Measurements from ENCODE around the gene SUZ12. TPM values are rescaled to one million over a fixed set of nuclear protein-coding genes. Genes with fewer than 3 reads are reported as not detected.
"Not testable (repeated sequence)": the region's sequence is repeated elsewhere in the genome, so short reads cannot be mapped to it uniquely, and the experiment has no call there.

The SUZ12 gene
- total RNA-seq, 1 experiment from 2014 or later = 20.4 TPM

DNA sequence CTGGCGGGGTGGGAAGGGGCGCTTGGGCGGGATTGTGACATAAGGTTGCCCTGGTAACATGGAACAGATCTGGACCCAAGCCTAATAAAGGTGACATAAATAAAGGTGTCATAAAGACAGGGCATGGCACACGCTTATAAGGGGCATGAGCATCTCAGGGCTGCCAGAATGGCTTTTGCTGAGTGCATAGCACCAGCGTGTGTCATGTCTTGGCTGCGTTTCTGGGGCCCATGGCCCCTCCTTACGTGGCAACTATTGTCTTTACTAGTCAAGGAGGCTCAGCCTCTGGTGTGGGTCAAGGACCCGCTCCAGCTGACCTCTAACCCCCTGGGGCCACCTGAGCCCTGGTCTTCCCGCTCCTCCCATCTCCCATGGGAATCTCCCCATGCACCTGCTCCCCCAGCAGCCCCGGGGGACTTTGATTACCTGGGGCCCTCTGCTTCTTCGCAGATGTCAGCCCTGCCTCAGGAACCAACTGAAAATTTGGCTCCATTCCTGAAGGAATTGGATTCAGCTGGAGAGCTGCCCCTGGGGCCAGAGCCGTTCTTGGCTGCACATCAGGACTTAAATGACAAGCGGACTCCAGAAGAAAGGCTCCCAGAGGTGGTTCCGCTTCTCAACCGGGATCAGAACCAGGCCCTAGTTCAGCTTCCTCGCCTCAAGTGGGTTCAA is 84.3 kb downstream of the SUZ12 start:
- in situ Hi-C loops (cut with HindIII; ENCODE audit: low pct_unique_long_range_greater_than_20kb, low sequenced_read_pairs) = no loop called here
- DNase-seq (ENCODE audit: low read depth) = no peak

- in situ Hi-C loops (cut with HindIII; ENCODE audit: low pct_unique_long_range_greater_than_20kb, low sequenced_read_pairs) = no loop called here
- DNase-seq (ENCODE audit: low read depth) = no peak
These were observed 84.8 kb downstream of the SUZ12 start for GRCh38 chr17:32021615-32021955.

DNA sequence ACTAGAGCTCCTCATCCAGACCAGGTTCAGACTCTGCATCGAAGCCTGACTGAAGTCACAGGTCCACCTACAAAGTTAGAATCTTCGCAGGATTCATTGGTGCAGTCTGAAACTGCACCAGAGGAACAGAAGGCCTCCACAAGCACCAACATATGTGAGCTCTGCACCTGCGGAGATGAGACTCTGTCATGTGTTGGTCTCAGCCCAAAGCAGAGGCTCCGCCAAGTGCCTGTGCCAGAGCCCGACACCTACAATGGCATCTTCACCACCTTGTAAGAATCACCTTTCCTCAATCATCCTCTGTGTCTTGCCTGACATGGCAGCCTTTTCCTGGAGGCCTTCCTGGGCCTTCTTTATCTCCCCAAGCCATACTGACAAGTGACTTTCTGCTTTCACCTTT is 85.7 kb downstream of the SUZ12 start:
- in situ Hi-C loops (cut with HindIII; ENCODE audit: low pct_unique_long_range_greater_than_20kb, low sequenced_read_pairs); DNase-seq (ENCODE audit: low read depth): not testable (repeated sequence)

GRCh38 chr17:32027271-32027670 is 90.5 kb downstream of the SUZ12 start:
- in situ Hi-C loops (cut with HindIII; ENCODE audit: low pct_unique_long_range_greater_than_20kb, low sequenced_read_pairs); DNase-seq (ENCODE audit: low read depth): not testable (repeated sequence)

DNA sequence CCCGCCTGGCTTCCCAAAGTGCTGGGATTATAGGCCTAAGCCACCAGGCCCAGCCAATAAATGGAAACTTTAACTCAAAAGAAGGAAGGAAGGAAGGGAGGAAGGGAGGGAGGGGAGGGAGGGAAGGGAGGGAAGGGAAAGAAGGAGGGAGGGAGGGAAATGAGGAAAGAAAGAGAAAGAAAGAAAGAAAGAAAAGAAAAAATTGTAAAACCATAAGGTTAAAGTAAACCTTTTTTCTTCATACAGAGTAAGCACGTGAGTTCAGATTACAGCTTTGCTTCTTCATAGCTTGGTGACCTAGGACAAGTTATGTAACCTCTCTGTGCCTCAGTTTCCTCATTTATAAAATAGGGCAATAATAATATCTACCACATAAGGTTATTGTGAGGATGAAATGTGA is 96.4 kb downstream of the SUZ12 start:
- no peak for DNase-seq (ENCODE audit: low read depth)
- in situ Hi-C loops (cut with HindIII; ENCODE audit: low pct_unique_long_range_greater_than_20kb, low sequenced_read_pairs) = no loop called here

GRCh38 chr17:32033812-32034211 is 97.0 kb downstream of the SUZ12 start:
- in situ Hi-C loops (cut with HindIII; ENCODE audit: low pct_unique_long_range_greater_than_20kb, low sequenced_read_pairs); DNase-seq (ENCODE audit: low read depth): not testable (repeated sequence)

- in situ Hi-C loops (cut with HindIII; ENCODE audit: low pct_unique_long_range_greater_than_20kb, low sequenced_read_pairs); DNase-seq (ENCODE audit: low read depth): not testable (repeated sequence)
These were observed 103.4 kb downstream of the SUZ12 start for GRCh38 chr17:32040246-32040645.

GRCh38 chr17:32041306-32041875 is 104.6 kb downstream of the SUZ12 start:
- in situ Hi-C loops (cut with HindIII; ENCODE audit: low pct_unique_long_range_greater_than_20kb, low sequenced_read_pairs); DNase-seq (ENCODE audit: low read depth): not testable (repeated sequence)

GRCh38 chr17:32042266-32042665 is 105.5 kb downstream of the SUZ12 start:
- in situ Hi-C loops (cut with HindIII; ENCODE audit: low pct_unique_long_range_greater_than_20kb, low sequenced_read_pairs) = not testable (repeated sequence)

DNA sequence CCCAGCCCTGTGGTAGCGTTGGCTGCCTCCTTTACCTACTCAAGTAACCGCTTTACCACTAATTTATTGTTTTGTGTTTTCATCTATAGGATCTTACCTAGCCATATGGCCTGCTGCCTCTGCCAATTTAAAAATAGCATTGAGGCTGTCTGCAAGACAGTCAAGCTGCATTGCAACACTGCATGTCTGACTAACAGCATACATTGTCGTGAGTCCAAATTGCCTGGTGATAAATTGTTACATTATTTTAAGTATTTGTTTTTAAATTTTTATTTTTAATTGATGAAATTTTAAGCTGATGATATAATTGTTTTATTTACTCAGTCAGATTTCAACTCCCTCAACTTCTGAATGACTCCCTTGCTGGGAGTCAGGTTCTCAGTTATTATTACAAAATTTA is 108.8 kb downstream of the SUZ12 start:
- DNase-seq (ENCODE audit: low read depth); in situ Hi-C loops (cut with HindIII; ENCODE audit: low pct_unique_long_range_greater_than_20kb, low sequenced_read_pairs): not testable (repeated sequence)

More at GRCh38 chr17:32042266-32042665, 105.5 kb downstream of the SUZ12 start:
- not testable (repeated sequence) for DNase-seq (ENCODE audit: low read depth)

- in situ Hi-C loops (cut with HindIII; ENCODE audit: low pct_unique_long_range_greater_than_20kb, low sequenced_read_pairs); DNase-seq (ENCODE audit: low read depth): not testable (repeated sequence)
These were observed 110.9 kb downstream of the SUZ12 start for GRCh38 chr17:32047663-32048062.

Other genes starting within 250 kb of the SUZ12 start
- 154 and 171 TPM in 2 replicates for gene COPRS, start 77.8 kb upstream of the SUZ12 start, total RNA-seq (2014; rRNA removed; shearing (Covaris generic); ENCODE audit: low replicate concordance)
- 72.1 and 77.8 TPM in 2 replicates for gene UTP6, start 35.3 kb upstream of the SUZ12 start, total RNA-seq (2014; rRNA removed; shearing (Covaris generic); ENCODE audit: low replicate concordance)
- 10.3 and 24.0 TPM in 2 replicates for gene LRRC37B, start 70.4 kb downstream of the SUZ12 start, total RNA-seq (2014; rRNA removed; shearing (Covaris generic); ENCODE audit: low replicate concordance)
- gene RHOT1, start 205.5 kb downstream of the SUZ12 start, total RNA-seq (2014; rRNA removed; shearing (Covaris generic); ENCODE audit: low replicate concordance) = 44.7 and 47.6 TPM in 2 replicates

All from Caki2 (cell line).